ENCODE data around the gene UST.

UST gene

DNA sequence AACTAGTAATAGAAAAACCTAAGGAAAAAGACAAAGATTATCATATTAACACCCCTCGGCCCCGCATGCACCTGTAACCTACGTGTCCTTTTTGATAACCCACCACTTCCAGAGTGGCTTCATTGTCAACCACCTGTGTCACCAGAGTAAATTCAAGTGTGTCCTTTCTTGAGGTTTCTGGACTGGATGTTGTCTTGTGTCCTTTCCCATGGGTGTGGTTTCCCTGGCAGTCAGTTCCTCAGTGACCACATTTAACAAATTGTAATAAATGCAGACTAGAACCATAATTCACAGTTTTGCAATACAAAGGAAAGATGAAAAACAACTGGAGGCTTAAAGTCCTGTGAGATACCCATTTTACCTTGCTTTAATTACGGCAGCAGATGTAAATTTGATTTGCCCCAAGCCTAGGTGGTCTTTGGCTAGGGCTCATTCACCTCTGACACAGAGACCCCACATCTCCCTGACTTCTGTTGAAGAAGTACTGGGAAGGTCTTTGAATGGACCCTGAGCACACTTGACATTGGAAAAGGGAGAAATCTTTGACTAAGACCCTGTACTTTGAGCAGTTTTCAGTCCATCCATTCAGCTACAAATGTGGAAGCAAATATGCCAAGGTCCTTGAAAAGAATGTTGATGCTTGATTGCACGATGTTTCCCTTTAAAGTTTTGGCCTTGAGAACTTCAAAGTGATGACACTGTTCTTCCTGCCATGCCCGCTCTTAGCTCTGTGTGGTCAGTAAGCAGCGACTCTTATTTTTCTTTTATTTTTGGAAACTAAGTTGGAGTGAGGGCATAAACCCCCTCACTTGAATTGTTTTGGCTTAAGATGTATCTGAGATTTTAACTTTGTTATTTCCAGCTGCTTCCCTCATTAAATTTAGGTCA, 232.4 kb downstream of the UST start:
- no peaks in the 10 kb centered on the region for H3F3A ChIP-seq (ENCODE audit: insufficient read depth)
- H3K9me3 ChIP-seq (ENCODE audit: insufficient read depth, low read length) = no peaks in the 10 kb centered on the region
- H3K27ac ChIP-seq (ENCODE audit: low read depth, low read length) = no peak overlapping the region
- H4K20me1 ChIP-seq (ENCODE audit: low read depth, low read length) = no peaks in the 10 kb centered on the region
- H3K4me3 ChIP-seq (ENCODE audit: insufficient read depth, low read length, poor library complexity, severe bottlenecking) = no peak overlapping the region
- H3K36me3 ChIP-seq (ENCODE audit: low read length) = no peaks in the 10 kb centered on the region
- H3K9ac ChIP-seq (ENCODE audit: low read length) = no peak overlapping the region
- no peak overlapping the region for H3K4me2 ChIP-seq (ENCODE audit: low read depth, low read length, poor library complexity, severe bottlenecking)
- no peak overlapping the region for H2AFZ ChIP-seq (ENCODE audit: low read depth, low read length, severe bottlenecking)
- H3K79me2 ChIP-seq (ENCODE audit: insufficient read depth, low read length) = no peaks in the 10 kb centered on the region
- TF ChIP-seq, protein P1, sequence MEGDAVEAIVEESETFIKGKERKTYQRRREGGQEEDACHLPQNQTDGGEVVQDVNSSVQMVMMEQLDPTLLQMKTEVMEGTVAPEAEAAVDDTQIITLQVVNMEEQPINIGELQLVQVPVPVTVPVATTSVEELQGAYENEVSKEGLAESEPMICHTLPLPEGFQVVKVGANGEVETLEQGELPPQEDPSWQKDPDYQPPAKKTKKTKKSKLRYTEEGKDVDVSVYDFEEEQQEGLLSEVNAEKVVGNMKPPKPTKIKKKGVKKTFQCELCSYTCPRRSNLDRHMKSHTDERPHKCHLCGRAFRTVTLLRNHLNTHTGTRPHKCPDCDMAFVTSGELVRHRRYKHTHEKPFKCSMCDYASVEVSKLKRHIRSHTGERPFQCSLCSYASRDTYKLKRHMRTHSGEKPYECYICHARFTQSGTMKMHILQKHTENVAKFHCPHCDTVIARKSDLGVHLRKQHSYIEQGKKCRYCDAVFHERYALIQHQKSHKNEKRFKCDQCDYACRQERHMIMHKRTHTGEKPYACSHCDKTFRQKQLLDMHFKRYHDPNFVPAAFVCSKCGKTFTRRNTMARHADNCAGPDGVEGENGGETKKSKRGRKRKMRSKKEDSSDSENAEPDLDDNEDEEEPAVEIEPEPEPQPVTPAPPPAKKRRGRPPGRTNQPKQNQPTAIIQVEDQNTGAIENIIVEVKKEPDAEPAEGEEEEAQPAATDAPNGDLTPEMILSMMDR (IDR thresholded peaks at IDR 0.05; ENCODE audit: insufficient read depth, low read length, poor library complexity, severe bottlenecking) = no peak
- TF ChIP-seq EZH2phosphoT487 (conservative IDR thresholded peaks at IDR 0.05; ENCODE audit: low read length) = no peak
- H3K27me3 ChIP-seq (ENCODE audit: low read length) = no peaks in the 10 kb centered on the region
- no peaks in the 10 kb centered on the region for H3K9me2 ChIP-seq (replicated peaks; ENCODE audit: insufficient read depth, low read length)

DNA sequence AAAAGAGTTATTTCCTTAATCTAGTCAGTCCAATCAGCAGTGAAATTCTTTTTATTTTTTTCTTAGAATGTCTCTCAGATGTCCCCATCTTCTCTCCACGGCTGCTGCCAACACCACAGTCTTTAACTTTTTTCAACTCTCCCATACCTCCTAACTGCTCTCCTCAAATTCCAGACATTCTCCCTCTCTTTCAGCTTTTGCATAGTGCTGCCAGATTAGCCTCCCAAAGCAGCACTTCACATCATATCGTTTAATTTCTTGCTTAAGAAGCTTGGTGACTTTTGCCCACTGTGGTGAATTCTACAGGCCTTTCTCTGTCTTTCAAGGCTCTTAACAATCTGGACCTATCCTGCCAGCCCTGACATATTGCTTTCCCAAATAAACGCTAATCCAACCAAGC, 233.4 kb downstream of the UST start:
- TF ChIP-seq, protein P1 (IDR thresholded peaks at IDR 0.05; ENCODE audit: insufficient read depth, low read length, poor library complexity, severe bottlenecking) = no peak
- TF ChIP-seq EZH2phosphoT487 (conservative IDR thresholded peaks at IDR 0.05; ENCODE audit: low read length) = no peak
- H3K9me2 ChIP-seq (replicated peaks; ENCODE audit: insufficient read depth, low read length) = no peaks in the 10 kb centered on the region
- no peak overlapping the region for H3K4me2 ChIP-seq (ENCODE audit: low read depth, low read length, poor library complexity, severe bottlenecking)

GRCh38 chr6:148981515-148981914, 234.7 kb downstream of the UST start:
- Histone ChIP-seq H3K4me2 (ENCODE audit: low read depth, low read length, poor library complexity, severe bottlenecking) (no peak overlapping the region), H4K20me1 (ENCODE audit: low read depth, low read length) (no peaks in the 10 kb centered on the region), H3K27ac (ENCODE audit: low read depth, low read length) (no peak overlapping the region), H3K9me3 (ENCODE audit: insufficient read depth, low read length) (no peaks in the 10 kb centered on the region), H3K9me2 (replicated peaks; ENCODE audit: insufficient read depth, low read length) (no peaks in the 10 kb centered on the region), H3K36me3 (ENCODE audit: low read length) (no peaks in the 10 kb centered on the region), H3K27me3 (ENCODE audit: low read length) (no peaks in the 10 kb centered on the region), H3K9ac (ENCODE audit: low read length) (no peak overlapping the region), H3K79me2 (ENCODE audit: insufficient read depth, low read length) (no peaks in the 10 kb centered on the region), H2AFZ (ENCODE audit: low read depth, low read length, severe bottlenecking) (no peak overlapping the region), H3K4me3 (ENCODE audit: insufficient read depth, low read length, poor library complexity, severe bottlenecking) (no peak overlapping the region), H3F3A (ENCODE audit: insufficient read depth) (no peaks in the 10 kb centered on the region)
- TF ChIP-seq, protein P1 (IDR thresholded peaks at IDR 0.05; ENCODE audit: insufficient read depth, low read length, poor library complexity, severe bottlenecking) = no peak
- no peak for TF ChIP-seq EZH2phosphoT487 (conservative IDR thresholded peaks at IDR 0.05; ENCODE audit: low read length)

More for the DNA sequence above, 233.4 kb downstream of the UST start:
- Histone ChIP-seq H3K9me3 (ENCODE audit: insufficient read depth, low read length) (no peaks in the 10 kb centered on the region), H4K20me1 (ENCODE audit: low read depth, low read length) (no peaks in the 10 kb centered on the region), H3K27me3 (ENCODE audit: low read length) (no peaks in the 10 kb centered on the region), H3F3A (ENCODE audit: insufficient read depth) (no peaks in the 10 kb centered on the region), H3K9ac (ENCODE audit: low read length) (no peak overlapping the region), H3K4me3 (ENCODE audit: insufficient read depth, low read length, poor library complexity, severe bottlenecking) (no peak overlapping the region), H3K27ac (ENCODE audit: low read depth, low read length) (no peak overlapping the region), H3K79me2 (ENCODE audit: insufficient read depth, low read length) (no peaks in the 10 kb centered on the region), H3K36me3 (ENCODE audit: low read length) (no peaks in the 10 kb centered on the region), H2AFZ (ENCODE audit: low read depth, low read length, severe bottlenecking) (no peak overlapping the region)

All from SU-DHL-6 (cell line).